K562 (cell line): ENCODE results near the gene HEPACAM. TPM values are rescaled to one million over a fixed set of nuclear protein-coding genes. Genes with fewer than 3 reads are reported as not detected.

Source experiments
- ATAC-seq: fragments of 200-7000 bp; cut with Tn5 transposase; 3 replicates; pipeline ENCODE4 v1.9.1; 2020; ENCODE audit warnings: moderate library complexity
- BruUV-seq: library from RNA; stranded (reverse); fragments of 400-500 nt; replicated peaks from 2 replicates; lab custom pipeline; 2021; lab: Mats Ljungman, UMichigan
- CTCF ChIA-PET: fragments of 300-600 bp; formaldehyde crosslinking; extraction: SDS; loops from one replicate; lab custom pipeline; 2021; ENCODE audit warnings: low intra/inter-chr PET ratio; lab: Yijun Ruan, JAX
- POLR2A ChIA-PET: fragments of 300-600, 350-650 bp; sonication (Branson Sonifier 250); formaldehyde crosslinking; extraction: SDS; loops from one replicate; lab custom pipeline; 2021; ENCODE audit warnings: antibody characterized with exemption, inconsistent platforms; lab: Yijun Ruan, JAX
- DNase-seq, 4 experiments: peaks; one replicate each; pipeline versions ENCODE4 v3.0.0 to v3.0.0-alpha.2; 2011 to 2018; ENCODE audit warnings: low spot score in 3 of 4, mixed read lengths in 3 of 4; ENCODE audit errors: extremely low read depth in 1 of 4
- FAIRE-seq: peaks from 2 replicates; lab custom pipeline; 2011; peaks lifted over from hg19 to GRCh38; lab: Jason Lieb, UNC
- H2AFZ ChIP-seq: 2 replicates; pipeline ENCODE4 v1.6.0; 2011; ENCODE audit warnings: low read depth, low read length, control low read depth, inconsistent platforms
- H3K27ac ChIP-seq: fragments of 200-600 bp; 3 replicates; pipeline ENCODE4 v1.8.0; 2011; ENCODE audit warnings: low read depth, mild to moderate bottlenecking, control low read depth, inconsistent platforms, low read length, moderate library complexity, mixed read lengths; ENCODE audit errors: extremely low read depth
- H3K27me3 ChIP-seq, 2 experiments: fragments of 300-600 bp in 1 of 2; 2 replicates in 1 of 2; 3 replicates in 1 of 2; pipeline versions ENCODE4 v1.6.0 to v1.8.0; 2011; ENCODE audit warnings: inconsistent platforms in 2 of 2, low read length in 2 of 2, mild to moderate bottlenecking in 1 of 2, mixed read lengths in 1 of 2, moderate library complexity in 1 of 2; ENCODE audit not compliant: control insufficient read depth in 2 of 2, insufficient read depth in 2 of 2
- H3K36me3 ChIP-seq: fragments of 300-600 bp; 3 replicates; pipeline ENCODE4 v1.8.0; 2011; ENCODE audit warnings: mild to moderate bottlenecking, low read length, inconsistent platforms; ENCODE audit not compliant: control insufficient read depth, insufficient read depth
- H3K4me1 ChIP-seq, 2 experiments: fragments of 200-600 bp in 1 of 2; replicated peaks in 1 of 2; 2 replicates in 1 of 2; 3 replicates in 1 of 2; pipeline versions ENCODE4 v1.5.1 to v1.8.0; 2011; ENCODE audit warnings: inconsistent platforms in 2 of 2, low read length in 2 of 2, mild to moderate bottlenecking in 1 of 2, mixed read lengths in 1 of 2, moderate library complexity in 1 of 2; ENCODE audit not compliant: control insufficient read depth in 2 of 2, insufficient read depth in 2 of 2
- H3K4me2 ChIP-seq: 2 replicates; pipeline ENCODE4 v1.6.1; 2011; ENCODE audit warnings: low read length, control low read depth, inconsistent platforms, mixed read lengths; ENCODE audit not compliant: insufficient read depth
- H3K4me3 ChIP-seq: fragments of 200-600 bp; sonication (generic), shearing (Covaris generic); 2 replicates; pipeline ENCODE4 v1.5.1; 2016; ENCODE audit warnings: control low read depth, inconsistent platforms
- H3K79me2 ChIP-seq: fragments of 200-600 bp; 3 replicates; pipeline ENCODE4 v1.8.0; 2011; ENCODE audit warnings: low read length, inconsistent platforms; ENCODE audit not compliant: control insufficient read depth, insufficient read depth
- H3K9ac ChIP-seq, 2 experiments: 2 replicates each; pipeline versions ENCODE4 v1.6.0 to v1.6.1; 2011; ENCODE audit warnings: low read depth in 2 of 2, low read length in 2 of 2, control low read depth in 1 of 2, inconsistent platforms in 1 of 2, mild to moderate bottlenecking in 1 of 2, mixed read lengths in 1 of 2; ENCODE audit not compliant: insufficient read depth in 1 of 2
- H3K9me1 ChIP-seq: one replicate; pipeline ENCODE4 v1.6.0; 2011; ENCODE audit warnings: inconsistent platforms, mild to moderate bottlenecking, low read length, moderate library complexity; ENCODE audit not compliant: control insufficient read depth, insufficient read depth
- H3K9me3 ChIP-seq: replicated peaks from 2 replicates; pipeline ENCODE4 v1.5.1; 2011; ENCODE audit warnings: low read depth, low read length, inconsistent platforms; ENCODE audit not compliant: control insufficient read depth, insufficient read depth
- H4K20me1 ChIP-seq: replicated peaks from 2 replicates; pipeline ENCODE4 v1.6.1; 2011; ENCODE audit warnings: low read length, inconsistent platforms, mixed read lengths; ENCODE audit not compliant: control insufficient read depth, insufficient read depth
- FOXJ2 ChIP-seq: fragments of 200-800 bp; sonication (Bioruptor generic); IDR thresholded peaks from 2 replicates; pipeline ENCODE4 v1.6.1; 2016; ENCODE audit warnings: missing genetic modification characterization, missing compliant biosample characterization
- HNRNPL ChIP-seq: fragments of 200-400 bp; formaldehyde crosslinking; IDR thresholded peaks from 2 replicates; pipeline ENCODE4 v1.6.1; 2017; ENCODE audit warnings: low read depth, mild to moderate bottlenecking, low read length
- KHSRP ChIP-seq: fragments of 450-650 bp; IDR thresholded peaks from 2 replicates; pipeline ENCODE4 v1.6.1; 2017
- MECOM ChIP-seq: fragments of 250-450 bp; sonication (Bioruptor Pico); IDR thresholded peaks from 2 replicates; pipeline ENCODE4 v1.8.0; 2022; ENCODE audit warnings: inconsistent platforms
- NFRKB ChIP-seq: fragments of 450-650 bp; IDR thresholded peaks from 2 replicates; pipeline ENCODE4 v1.6.1; 2016; ENCODE audit warnings: low read depth
- NFXL1 ChIP-seq: fragments of 450-650 bp; formaldehyde crosslinking; IDR thresholded peaks from 2 replicates; pipeline ENCODE4 v1.4.0; 2021; ENCODE audit warnings: mild to moderate bottlenecking
- PHF21A ChIP-seq: fragments of 450-650 bp; IDR thresholded peaks from 2 replicates; pipeline ENCODE4 v1.6.1; 2017; ENCODE audit warnings: low read depth, borderline replicate concordance
- RBFOX2 ChIP-seq: fragments of 200-400 bp; formaldehyde crosslinking; IDR thresholded peaks from 2 replicates; pipeline ENCODE4 v1.6.1; 2017; ENCODE audit warnings: low read depth, mild to moderate bottlenecking, low read length, moderate library complexity
- SRF ChIP-seq, 2 experiments: fragments of 250-450, 450-650 bp in 1 of 2; sonication (Bioruptor Pico) in 1 of 2; sonication (generic) in 1 of 2; formaldehyde crosslinking; IDR thresholded peaks; 2 replicates each; pipeline versions ENCODE4 v1.5.0 to v1.5.1; 2020 to 2022; ENCODE audit warnings: mild to moderate bottlenecking in 1 of 2, missing genetic modification reagents in 1 of 2
- XRCC4 ChIP-seq: IDR thresholded peaks from one replicate; pipeline ENCODE4 v1.6.1; 2011; ENCODE audit not compliant: insufficient read depth, insufficient read length; ENCODE audit errors: extremely low read depth
- ZNF311 ChIP-seq: fragments of 250-450 bp; sonication (Bioruptor Pico); IDR thresholded peaks from 2 replicates; pipeline ENCODE4 v1.4.0; 2020; ENCODE audit warnings: mild to moderate bottlenecking, moderate library complexity
- ZNF707 ChIP-seq: fragments of 250-450 bp; sonication (Bioruptor Pico); conservative IDR thresholded peaks from 2 replicates; pipeline ENCODE4 v1.8.0; 2022; ENCODE audit warnings: inconsistent platforms, mild to moderate bottlenecking, moderate library complexity
- WGBS: fragments of 100-300 bp; shearing (Covaris generic); methylation state at CpG from one replicate; pipeline ENCODE4 v1.1.6; 2016; ENCODE audit warnings: low coverage, mixed read lengths; ENCODE audit not compliant: insufficient coverage; ENCODE audit errors: missing lambda C conversion rate; 5-methylcytosine and 5-hydroxymethylcytosine counted together
- in situ Hi-C: fragments of 300-500 bp; cut with MboI; formaldehyde crosslinking; loops from 4 replicates; pipeline ENCODE4 v1.15.0; 2018; ENCODE audit warnings: inconsistent platforms, mixed read lengths
- intact Hi-C: fragments of 100-400 bp; cut with micrococcal nuclease; formaldehyde crosslinking; loops from 2 replicates; pipeline ENCODE4 v1.14.2; 2022
- polyA plus RNA-seq, 8 experiments: library from polyadenylated mRNA; depleted of rRNA in 4 of 8; stranded (reverse) in 5 of 8; unstranded in 3 of 8; fragments of >200 nt; fragmentation: Nextera tagmentation in 2 of 8; fragmentation: Illumina TruSeq in 1 of 8; extraction: Ambion mirVana in 2 of 8; extraction: Trizol in 1 of 8; gene quantifications; 2 replicates each; pipeline versions ENCODE4 v1.2.1 to v1.2.3, GENCODE V29; 2011 to 2014; ENCODE audit warnings: inconsistent platforms in 1 of 8, missing spikeins in 1 of 8
- total RNA-seq, 7 experiments: library from RNA; depleted of rRNA in 6 of 7; stranded (reverse); fragments of >200 nt in 6 of 7; fragmentation: Illumina TruSeq in 2 of 7; extraction: Trizol in 2 of 7; gene quantifications; 2 replicates each; pipeline versions ENCODE4 v1.2.1 to v1.2.3, GENCODE V29; 2011 to 2021; ENCODE audit warnings: low replicate concordance in 1 of 7
- TF ChIP-seq, protein P1 (sequence below): IDR thresholded peaks from 3 replicates; pipeline ENCODE4 v1.6.1; 2011; ENCODE audit warnings: borderline replicate concordance, mild to moderate bottlenecking; ENCODE audit not compliant: insufficient read length, insufficient read depth

Gene HEPACAM
- total and polyA plus RNA-seq, 9 of the 15 experiments (the other 6 are each of a cell fraction or from before 2014, with no cell fraction given) = not detected

DNA sequence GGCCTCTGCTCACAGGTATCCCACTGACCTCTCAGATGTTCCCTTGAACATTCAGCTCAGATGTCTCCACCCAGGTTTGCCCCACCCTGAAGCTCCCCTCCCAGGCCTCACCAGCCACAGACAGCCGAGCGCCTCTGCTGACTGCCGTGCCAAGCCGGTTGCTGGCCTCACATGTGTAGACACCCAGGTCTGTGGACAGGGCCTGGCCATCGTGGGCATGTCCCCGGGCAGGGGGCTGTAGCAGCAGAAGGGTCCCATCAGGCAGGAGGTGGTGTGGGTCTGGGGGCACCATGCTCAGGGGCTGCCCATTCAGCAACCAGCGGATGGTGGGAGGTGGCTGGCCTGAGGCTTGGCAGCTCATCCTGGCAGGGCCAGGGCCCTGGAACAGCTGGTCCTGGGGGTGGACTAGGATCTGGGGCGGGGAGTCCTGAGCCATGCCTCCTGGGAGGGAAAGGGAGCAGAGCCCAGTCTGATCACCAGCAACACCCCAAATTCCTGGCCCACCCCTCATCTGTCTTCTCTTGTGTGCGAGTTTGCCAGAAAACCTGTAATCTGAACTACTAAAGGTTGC is 38.9 kb downstream of the HEPACAM start:
- H3K9ac ChIP-seq = no peak overlapping the region
- ChIA-PET CTCF (no interaction called here), POLR2A (interaction anchor here (0.6 kb wide), 1 partner anchor 8 kb away, joined by 3 read pairs; no protein-coding TSS in a partner anchor)
- H3K4me1 ChIP-seq = no peaks in the 10 kb centered on the region
- peaks cover 2% of the 10 kb centered on the region for H3K9me1 ChIP-seq
- 0 out of 2 replicates have a peak, but pooled peaks cover 4% of the 10 kb centered on the region for H4K20me1 ChIP-seq
- H3K9me3 ChIP-seq = no peaks in the 10 kb centered on the region
- H2AFZ ChIP-seq = no peak overlapping the region
- no peak overlapping the region for H3K4me2 ChIP-seq
- no peak for DNase-seq
- no peak for ATAC-seq
- in situ Hi-C loops = no loop called here
- no TSS peak for BruUV-seq
- no peak overlapping the region for H3K4me3 ChIP-seq
- no peaks in the 10 kb centered on the region for H3K36me3 ChIP-seq
- no peak overlapping the region for H3K27ac ChIP-seq
- FAIRE-seq = no peak
- intact Hi-C loops = no loop called here
- TF ChIP-seq SRF (CRISPR knock-in tag; IDR thresholded peaks at IDR 0.05) = no peak
- TF ChIP-seq, protein P1, sequence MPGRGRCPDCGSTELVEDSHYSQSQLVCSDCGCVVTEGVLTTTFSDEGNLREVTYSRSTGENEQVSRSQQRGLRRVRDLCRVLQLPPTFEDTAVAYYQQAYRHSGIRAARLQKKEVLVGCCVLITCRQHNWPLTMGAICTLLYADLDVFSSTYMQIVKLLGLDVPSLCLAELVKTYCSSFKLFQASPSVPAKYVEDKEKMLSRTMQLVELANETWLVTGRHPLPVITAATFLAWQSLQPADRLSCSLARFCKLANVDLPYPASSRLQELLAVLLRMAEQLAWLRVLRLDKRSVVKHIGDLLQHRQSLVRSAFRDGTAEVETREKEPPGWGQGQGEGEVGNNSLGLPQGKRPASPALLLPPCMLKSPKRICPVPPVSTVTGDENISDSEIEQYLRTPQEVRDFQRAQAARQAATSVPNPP = no peak
- TF ChIP-seq MECOM (CRISPR knock-in tag) = no peak
- TF ChIP-seq NFXL1 (CRISPR knock-in tag) = no peak
- TF ChIP-seq XRCC4 = no peak
- TF ChIP-seq FOXJ2 (tag) = no peak
- TF ChIP-seq ZNF311 (CRISPR knock-in tag) = no peak
- no peak for TF ChIP-seq KHSRP
- no peak for TF ChIP-seq ZNF707 (CRISPR knock-in tag)
- no peak for TF ChIP-seq HNRNPL
- no peak for TF ChIP-seq PHF21A
- TF ChIP-seq RBFOX2 = no peak
- no peak for TF ChIP-seq NFRKB
- TF ChIP-seq, all 486 proteins: peak for 0
- Histone ChIP-seq H3K79me2 (no peaks in the 10 kb centered on the region), H3K27me3 (peaks cover 14 to 59% of the 10 kb centered on the region in 2 experiments)
- 2% methylated on average over 9 of the region's 9 CpGs for WGBS
